Ovary (tissue), 3 donors: ENCODE results near the gene RTP3.

Source experiments
- CTCF ChIP-seq, 3 donors: fragments of 450-650 bp in 2 of 3; fragments of 200-600 bp in 1 of 3; IDR thresholded peaks; one replicate each; pipeline versions ENCODE4 v1.5.1 to v1.8.0; 2016 to 2022; ENCODE audit warnings: antibody characterized with exemption in 3 of 3, mild to moderate bottlenecking in 1 of 3
- EP300 ChIP-seq: sonication (generic); formaldehyde crosslinking; IDR thresholded peaks from one replicate; pipeline ENCODE4 v1.6.1; 2017; ENCODE audit warnings: antibody characterized with exemption
- POLR2A ChIP-seq: fragments of 450-650 bp; IDR thresholded peaks from one replicate; pipeline ENCODE4 v1.6.1; 2017; ENCODE audit warnings: antibody characterized with exemption, mild to moderate bottlenecking, moderate library complexity
- donor health status: DM: no; HTN: no; CAD: no.

DNA sequence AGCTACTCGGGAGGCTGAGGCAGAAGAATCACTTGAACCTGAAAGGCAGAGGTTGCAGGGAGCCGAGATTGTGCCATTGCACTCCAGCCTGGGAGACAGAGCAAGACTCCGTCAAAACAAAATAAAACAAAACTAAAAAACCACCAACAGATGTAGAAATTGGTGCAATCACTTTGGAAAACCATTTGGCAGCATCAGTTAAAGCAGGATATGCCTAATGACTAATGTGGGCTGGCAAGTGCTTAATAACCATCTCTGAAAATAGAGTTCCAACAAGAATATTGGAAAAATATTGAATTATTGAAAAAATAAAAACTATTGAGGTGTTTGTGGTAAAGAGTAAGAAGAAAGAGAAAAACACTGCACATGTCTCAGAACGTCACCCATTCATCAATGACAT is 16.1 kb upstream of the RTP3 start:
- no peak for TF ChIP-seq CTCF (IDR thresholded peaks at IDR 0.05)
- no peak for TF ChIP-seq POLR2A
- no peak for TF ChIP-seq EP300
